Effector memory CD4-positive, alpha-beta T cell (primary cell): ENCODE data around the gene MEIS1.

Source experiments
- DNase-seq, 3 donors: peaks; one replicate each; pipeline ENCODE4 v3.0.0-alpha.2; 2020
- H3K27ac ChIP-seq: 2 replicates; pipeline ENCODE4 v1.7.0; 2013; ENCODE audit warnings: mild to moderate bottlenecking, low read length, moderate library complexity; ENCODE audit not compliant: insufficient read depth, poor library complexity, severe bottlenecking
- H3K27me3 ChIP-seq: replicated peaks from 2 replicates; pipeline ENCODE4 v1.7.0; 2013; ENCODE audit warnings: mild to moderate bottlenecking, low read length; ENCODE audit not compliant: insufficient read depth, control insufficient read depth, poor library complexity, severe bottlenecking
- H3K36me3 ChIP-seq: 2 replicates; pipeline ENCODE4 v1.7.0; 2013; ENCODE audit warnings: mild to moderate bottlenecking, low read length, moderate library complexity; ENCODE audit not compliant: control insufficient read depth, insufficient read depth
- H3K4me1 ChIP-seq: 2 replicates; pipeline ENCODE4 v1.7.0; 2013; ENCODE audit warnings: low read length, mild to moderate bottlenecking; ENCODE audit not compliant: control insufficient read depth, insufficient read depth, poor library complexity, severe bottlenecking
- H3K4me3 ChIP-seq: 2 replicates; pipeline ENCODE4 v1.7.0; 2013; ENCODE audit warnings: low read length, low read depth, mild to moderate bottlenecking; ENCODE audit not compliant: insufficient read depth, poor library complexity, severe bottlenecking
- H3K9me3 ChIP-seq: 2 replicates; pipeline ENCODE4 v1.7.0; 2013; ENCODE audit warnings: mild to moderate bottlenecking, low read length, moderate library complexity; ENCODE audit not compliant: control insufficient read depth

MEIS1 gene

GRCh38 chr2:66523377-66523969 lies 88.5 kb downstream of the MEIS1 start:
- Histone ChIP-seq H3K4me1 (no peaks in the 10 kb centered on the region), H3K36me3 (no peaks in the 10 kb centered on the region), H3K27me3 (no peaks in the 10 kb centered on the region), H3K4me3 (no peak overlapping the region), H3K9me3 (no peaks in the 10 kb centered on the region), H3K27ac (no peak overlapping the region)
- DNase-seq = no peak

GRCh38 chr2:66523990-66524389 lies 89.1 kb downstream of the MEIS1 start:
- H3K4me1 ChIP-seq = no peaks in the 10 kb centered on the region
- no peak for DNase-seq
- no peak overlapping the region for H3K27ac ChIP-seq
- no peak overlapping the region for H3K4me3 ChIP-seq
- no peaks in the 10 kb centered on the region for H3K27me3 ChIP-seq
- no peaks in the 10 kb centered on the region for H3K36me3 ChIP-seq
- no peaks in the 10 kb centered on the region for H3K9me3 ChIP-seq

GRCh38 chr2:66525606-66526005 lies 90.7 kb downstream of the MEIS1 start:
- no peaks in the 10 kb centered on the region for H3K27me3 ChIP-seq
- no peak for DNase-seq
- no peaks in the 10 kb centered on the region for H3K4me1 ChIP-seq
- H3K36me3 ChIP-seq = no peaks in the 10 kb centered on the region
- no peak overlapping the region for H3K4me3 ChIP-seq
- H3K9me3 ChIP-seq = no peaks in the 10 kb centered on the region
- no peak overlapping the region for H3K27ac ChIP-seq

- no peaks in the 10 kb centered on the region for H3K27me3 ChIP-seq
- no peaks in the 10 kb centered on the region for H3K36me3 ChIP-seq
- no peak overlapping the region for H3K27ac ChIP-seq
- no peaks in the 10 kb centered on the region for H3K4me1 ChIP-seq
- H3K9me3 ChIP-seq = no peaks in the 10 kb centered on the region
- no peak overlapping the region for H3K4me3 ChIP-seq
- DNase-seq = no peak
These were observed 91.3 kb downstream of the MEIS1 start for GRCh38 chr2:66526180-66526579.

GRCh38 chr2:66528974-66529724 lies 94.2 kb downstream of the MEIS1 start:
- no peak for DNase-seq
- Histone ChIP-seq H3K9me3 (no peaks in the 10 kb centered on the region), H3K4me1 (no peaks in the 10 kb centered on the region), H3K27ac (no peak overlapping the region), H3K36me3 (no peaks in the 10 kb centered on the region), H3K4me3 (no peak overlapping the region), H3K27me3 (no peaks in the 10 kb centered on the region)

DNA sequence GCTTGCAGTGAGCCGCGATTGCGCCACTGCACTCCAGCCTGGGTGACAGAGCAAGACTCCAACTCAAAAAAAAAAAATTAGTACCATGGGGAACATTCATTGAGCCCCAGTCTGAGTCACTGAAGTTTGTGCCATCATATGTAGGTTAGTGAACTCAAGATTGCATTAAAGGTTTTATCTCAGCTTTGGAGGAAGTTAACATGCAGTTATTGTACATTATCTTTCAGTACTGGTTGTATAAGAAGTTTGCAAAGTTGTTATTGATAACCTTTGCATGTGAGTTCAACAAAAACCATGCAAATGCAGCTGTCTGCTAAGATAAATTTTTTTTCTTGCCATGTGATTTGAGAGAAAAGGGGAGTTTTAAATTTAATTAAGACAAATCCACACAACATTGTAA lies 95.7 kb downstream of the MEIS1 start:
- Histone ChIP-seq H3K27me3 (no peaks in the 10 kb centered on the region), H3K4me1 (no peaks in the 10 kb centered on the region), H3K36me3 (no peaks in the 10 kb centered on the region), H3K4me3 (no peak overlapping the region), H3K27ac (no peak overlapping the region), H3K9me3 (no peaks in the 10 kb centered on the region)
- no peak for DNase-seq

DNA sequence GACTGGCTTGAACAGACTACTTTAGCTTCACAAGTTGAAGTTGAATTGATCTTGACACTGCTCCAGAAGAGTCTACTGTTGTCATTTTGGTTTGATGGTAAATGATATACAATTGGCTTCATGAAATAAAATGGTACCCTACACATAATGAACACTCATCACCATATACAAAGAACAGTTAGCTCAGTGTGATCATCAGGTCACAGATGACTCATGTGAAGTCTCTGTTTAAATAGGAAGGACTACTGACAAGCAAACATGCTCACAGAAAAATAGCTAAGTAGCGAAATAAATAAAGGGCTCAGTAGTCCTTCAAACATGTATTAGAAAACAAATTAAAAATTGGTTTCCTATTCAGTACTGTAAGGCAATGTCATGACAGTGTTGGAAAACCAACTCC lies 96.2 kb downstream of the MEIS1 start:
- no peaks in the 10 kb centered on the region for H3K36me3 ChIP-seq
- no peak overlapping the region for H3K27ac ChIP-seq
- no peak for DNase-seq
- no peak overlapping the region for H3K4me3 ChIP-seq
- no peaks in the 10 kb centered on the region for H3K27me3 ChIP-seq
- no peaks in the 10 kb centered on the region for H3K4me1 ChIP-seq
- no peaks in the 10 kb centered on the region for H3K9me3 ChIP-seq

- H3K9me3 ChIP-seq = no peaks in the 10 kb centered on the region
- H3K4me1 ChIP-seq = no peaks in the 10 kb centered on the region
- H3K27me3 ChIP-seq = no peaks in the 10 kb centered on the region
- H3K27ac ChIP-seq = no peak overlapping the region
- no peak for DNase-seq
- H3K36me3 ChIP-seq = no peaks in the 10 kb centered on the region
- H3K4me3 ChIP-seq = no peak overlapping the region
These were observed 96.6 kb downstream of the MEIS1 start for GRCh38 chr2:66531567-66531966.

DNA sequence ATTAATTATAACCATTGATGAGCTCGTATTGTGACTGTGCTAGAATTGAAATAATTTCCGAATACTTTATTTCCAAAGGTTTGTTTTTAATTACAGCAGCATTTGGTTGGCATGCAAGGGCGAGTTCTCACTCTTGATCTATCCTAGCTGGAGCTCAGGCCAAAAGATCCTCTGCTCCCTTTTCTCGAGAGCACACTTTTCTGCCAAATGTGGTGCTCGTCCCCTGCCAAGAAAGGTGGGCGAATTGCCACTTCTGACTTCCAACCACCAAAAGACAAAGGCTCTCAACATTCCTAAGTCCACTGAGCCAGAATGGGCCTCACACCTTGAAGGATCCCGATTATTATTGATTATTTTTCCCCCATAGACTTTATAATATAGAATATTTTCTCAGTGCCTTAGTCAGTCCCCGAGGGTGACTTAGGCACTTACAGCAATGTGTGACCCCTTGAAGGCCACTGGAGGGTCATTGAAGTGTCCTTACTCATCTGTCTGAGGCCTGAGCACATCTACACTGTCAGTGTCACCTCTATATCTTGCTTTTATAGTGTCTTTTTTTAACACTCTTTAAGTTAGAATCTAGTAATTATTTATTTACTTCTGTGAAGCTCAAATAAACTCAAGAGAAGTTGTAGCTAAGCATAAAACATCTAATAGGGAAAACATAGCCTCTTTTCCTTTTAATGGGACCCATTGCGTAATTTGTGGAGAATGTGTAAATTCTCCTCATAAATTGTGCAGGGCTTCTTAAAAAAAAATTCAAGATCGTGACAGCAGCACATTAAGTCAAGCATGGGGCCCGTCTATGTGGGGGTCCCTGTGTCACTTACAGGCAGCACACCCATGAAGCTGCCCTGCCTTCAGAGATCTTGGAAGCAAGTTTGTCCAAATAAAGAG lies 98.3 kb downstream of the MEIS1 start:
- H3K9me3 ChIP-seq = no peaks in the 10 kb centered on the region
- H3K4me3 ChIP-seq = no peak overlapping the region
- H3K36me3 ChIP-seq = no peaks in the 10 kb centered on the region
- no peak for DNase-seq
- no peak overlapping the region for H3K27ac ChIP-seq
- no peaks in the 10 kb centered on the region for H3K27me3 ChIP-seq
- no peaks in the 10 kb centered on the region for H3K4me1 ChIP-seq

DNA sequence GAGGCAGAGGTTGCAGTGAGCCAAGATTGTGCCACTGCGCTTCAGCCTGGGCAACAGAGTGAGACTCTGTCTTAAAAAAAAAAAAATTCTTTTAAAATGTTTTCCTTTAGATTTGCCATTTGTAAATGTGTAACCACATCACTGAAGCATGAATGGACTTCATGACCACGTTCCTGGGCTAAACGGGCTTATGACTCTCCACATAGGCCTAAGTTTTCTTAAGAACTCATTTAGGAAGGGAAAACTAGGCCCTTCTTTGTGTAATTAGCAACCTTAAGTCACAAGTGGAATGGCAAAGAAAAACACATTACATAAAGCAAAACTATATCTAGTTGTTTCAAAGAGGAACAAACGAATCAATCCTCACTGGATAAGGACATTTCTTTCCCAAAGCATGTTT lies 99.5 kb downstream of the MEIS1 start:
- no peak for DNase-seq
- Histone ChIP-seq H3K36me3 (no peaks in the 10 kb centered on the region), H3K9me3 (no peaks in the 10 kb centered on the region), H3K27ac (no peak overlapping the region), H3K4me3 (no peak overlapping the region), H3K27me3 (no peaks in the 10 kb centered on the region), H3K4me1 (no peaks in the 10 kb centered on the region)
